GM12878 (cell line): Measurements from ENCODE around the gene OR5AR1. TPM values are rescaled to one million over a fixed set of nuclear protein-coding genes. Genes with fewer than 3 reads are reported as not detected.
A peak's percentile ranks its signal among the peaks of the same experiment; 100 is the strongest.

ENCODE experiments used
- ATAC-seq: fragments of 200-7000 bp; cut with Tn5 transposase; 3 replicates; pipeline ENCODE4 v1.9.1; 2020; ENCODE audit warnings: mild to moderate bottlenecking, moderate library complexity
- BruUV-seq: library from RNA; stranded (reverse); fragments of 400-500 nt; replicated peaks from 2 replicates; lab custom pipeline; 2021; lab: Mats Ljungman, UMichigan
- CTCF ChIA-PET: fragments of 300-600 bp; sonication (Branson Sonifier 250); formaldehyde crosslinking; extraction: SDS; loops from one replicate; lab custom pipeline; 2021; ENCODE audit warnings: inconsistent platforms; lab: Yijun Ruan, JAX
- POLR2A ChIA-PET: fragments of 350-600 bp; formaldehyde crosslinking; extraction: SDS; loops from one replicate; lab custom pipeline; 2021; ENCODE audit warnings: inconsistent platforms; lab: Charles Lee
- RAD21 ChIA-PET: fragments of 300-600 bp; sonication (Branson Sonifier 250); formaldehyde crosslinking; loops from one replicate; lab custom pipeline; 2023; ENCODE audit warnings: antibody characterized with exemption; ENCODE audit not compliant: unreplicated experiment; lab: Charles Lee
- SMC1A ChIA-PET: fragments of 300-600 bp; sonication (Branson Sonifier 250); formaldehyde crosslinking; loops from one replicate; lab custom pipeline; 2023; ENCODE audit not compliant: unreplicated experiment, uncharacterized antibody; lab: Charles Lee
- DNase-seq: peaks from one replicate; pipeline ENCODE4 v3.0.0-alpha.2; 2011; ENCODE audit warnings: low read depth, low spot score
- FAIRE-seq: peaks from 3 replicates; lab custom pipeline; 2011; peaks lifted over from hg19 to GRCh38; lab: Jason Lieb, UNC
- H2AFZ ChIP-seq: 2 replicates; pipeline ENCODE4 v1.6.0; 2011; ENCODE audit warnings: low read depth, low read length, control low read depth; ENCODE audit not compliant: control insufficient read depth
- H3K27ac ChIP-seq: 2 replicates; pipeline ENCODE4 v1.5.1; 2011; ENCODE audit warnings: control low read depth; ENCODE audit not compliant: control insufficient read depth, insufficient read depth
- H3K27me3 ChIP-seq, 2 experiments: replicated peaks in 1 of 2; 2 replicates each; pipeline versions ENCODE4 v1.6.0 to v1.6.1; 2011; ENCODE audit warnings: low read length in 1 of 2; ENCODE audit not compliant: control insufficient read depth in 2 of 2, insufficient read depth in 2 of 2
- H3K36me3 ChIP-seq, 2 experiments: 2 replicates each; pipeline ENCODE4 v1.5.1; 2011; ENCODE audit warnings: low read length in 1 of 2; ENCODE audit not compliant: control insufficient read depth in 2 of 2, insufficient read depth in 2 of 2
- H3K4me1 ChIP-seq: 2 replicates; pipeline ENCODE4 v1.6.1; 2011; ENCODE audit warnings: mild to moderate bottlenecking, low read length, moderate library complexity, mixed read lengths; ENCODE audit not compliant: control insufficient read depth, insufficient read depth
- H3K4me2 ChIP-seq: 2 replicates; pipeline ENCODE4 v1.6.0; 2011; ENCODE audit warnings: control low read depth; ENCODE audit not compliant: control insufficient read depth, insufficient read depth
- H3K4me3 ChIP-seq: fragments of 200-600 bp; sonication (generic); 2 replicates; pipeline ENCODE4 v1.5.1; 2016
- H3K79me2 ChIP-seq: 2 replicates; pipeline ENCODE4 v1.6.0; 2011; ENCODE audit warnings: low read length; ENCODE audit not compliant: control insufficient read depth, insufficient read depth
- H3K9ac ChIP-seq: 2 replicates; pipeline ENCODE4 v1.8.0; 2011; ENCODE audit warnings: low read length, control low read depth, mixed read lengths; ENCODE audit not compliant: control insufficient read depth, insufficient read depth
- H3K9me3 ChIP-seq: replicated peaks from 3 replicates; pipeline ENCODE4 v1.5.1; 2011; ENCODE audit warnings: mild to moderate bottlenecking, low read length; ENCODE audit not compliant: control insufficient read depth, insufficient read depth
- H4K20me1 ChIP-seq: 2 replicates; pipeline ENCODE4 v1.6.0; 2011; ENCODE audit not compliant: control insufficient read depth, insufficient read depth
- BCL11A ChIP-seq: IDR thresholded peaks from 2 replicates; pipeline ENCODE4 v1.6.1; 2011; ENCODE audit warnings: low read depth, low read length
- CBX5 ChIP-seq: sonication (generic); IDR thresholded peaks from 2 replicates; pipeline ENCODE4 v1.6.1; 2016; ENCODE audit warnings: low read depth, moderate library complexity, mild to moderate bottlenecking, inconsistent platforms
- EGR1 ChIP-seq, 2 experiments: IDR thresholded peaks; 1 replicate in 1 of 2; 2 replicates in 1 of 2; pipeline ENCODE4 v1.6.1; 2011 to 2012; ENCODE audit warnings: low read depth in 2 of 2, low read length in 2 of 2, borderline replicate concordance in 1 of 2, mild to moderate bottlenecking in 1 of 2, moderate library complexity in 1 of 2
- FOXK2 ChIP-seq: fragments of 450-650 bp; IDR thresholded peaks from 2 replicates; pipeline ENCODE4 v1.6.1; 2017; ENCODE audit warnings: mild to moderate bottlenecking, moderate library complexity
- IKZF2 ChIP-seq, 2 experiments: fragments of 450-650 bp; IDR thresholded peaks; 2 replicates each; pipeline ENCODE4 v1.6.1; 2017; ENCODE audit warnings: mild to moderate bottlenecking in 2 of 2, moderate library complexity in 2 of 2
- KLF5 ChIP-seq: fragments of 450-650 bp; IDR thresholded peaks from 2 replicates; pipeline ENCODE4 v1.6.1; 2014; ENCODE audit warnings: mild to moderate bottlenecking; ENCODE audit not compliant: partially characterized antibody
- PAX5 ChIP-seq: IDR thresholded peaks from 2 replicates; pipeline ENCODE4 v1.6.1; 2011; ENCODE audit warnings: low read depth, low read length, borderline replicate concordance
- POLR2AphosphoS2 ChIP-seq: IDR thresholded peaks from 2 replicates; pipeline ENCODE4 v1.6.1; 2011; ENCODE audit warnings: low read depth, mild to moderate bottlenecking, low read length, improper control_type of control experiment, moderate library complexity
- PRDM15 ChIP-seq: fragments of 450-650 bp; formaldehyde crosslinking; IDR thresholded peaks from 2 replicates; pipeline ENCODE4 v1.4.0; 2020; ENCODE audit warnings: mild to moderate bottlenecking, moderate library complexity
- RB1 ChIP-seq: fragments of 450-650 bp; formaldehyde crosslinking; IDR thresholded peaks from 2 replicates; pipeline ENCODE4 v1.6.1; 2017; ENCODE audit warnings: mild to moderate bottlenecking, borderline replicate concordance
- SPI1 ChIP-seq: IDR thresholded peaks from 2 replicates; pipeline ENCODE4 v1.6.1; 2011; ENCODE audit warnings: low read depth, mild to moderate bottlenecking, low read length, moderate library complexity, borderline replicate concordance; ENCODE audit not compliant: insufficient read depth
- STAT1 ChIP-seq: fragments of 450-650 bp; conservative IDR thresholded peaks from 2 replicates; pipeline ENCODE4 v1.6.1; 2014; ENCODE audit warnings: antibody characterized with exemption, mild to moderate bottlenecking
- TCF12 ChIP-seq: IDR thresholded peaks from 2 replicates; pipeline ENCODE4 v1.6.1; 2011; ENCODE audit warnings: low read depth, mild to moderate bottlenecking, low read length
- ZNF217 ChIP-seq: fragments of 450-650 bp; IDR thresholded peaks from 2 replicates; pipeline ENCODE4 v1.6.1; 2017; ENCODE audit warnings: antibody characterized with exemption, mild to moderate bottlenecking
- ZNF24 ChIP-seq: fragments of 450-650 bp; IDR thresholded peaks from 2 replicates; pipeline ENCODE4 v1.6.1; 2017; ENCODE audit warnings: antibody characterized with exemption, mild to moderate bottlenecking
- WGBS: methylation state at CpG from one replicate; pipeline ENCODE4 v1.1.6; 2016; ENCODE audit warnings: low lambda C conversion rate; ENCODE audit not compliant: insufficient replicate concordance, insufficient coverage; ENCODE audit errors: missing lambda C conversion rate; 5-methylcytosine and 5-hydroxymethylcytosine counted together
- in situ Hi-C: fragments of 300-500 bp; cut with MboI; formaldehyde crosslinking; loops from 9 replicates; pipeline ENCODE4 v1.14.3; 2018; ENCODE audit warnings: mixed read lengths
- intact Hi-C: fragments of 100-400 bp; cut with micrococcal nuclease; formaldehyde crosslinking; loops from one replicate; pipeline ENCODE4 v1.14.2; 2022; ENCODE audit not compliant: unreplicated experiment
- polyA plus RNA-seq, 11 experiments: library from polyadenylated mRNA; depleted of rRNA in 4 of 11; unstranded in 6 of 11; stranded (reverse) in 5 of 11; fragments of >200 nt; fragmentation: Nextera tagmentation in 4 of 11; fragmentation: Illumina TruSeq in 1 of 11; extraction: Ambion mirVana in 4 of 11; extraction: Trizol in 1 of 11; gene quantifications; 1 replicate in 1 of 11; 2 replicates in 10 of 11; pipeline versions ENCODE4 v1.2.1 to v1.2.3, GENCODE V29; 2011 to 2016; ENCODE audit warnings: inconsistent platforms in 2 of 11, missing spikeins in 2 of 11, low read depth in 1 of 11
- total RNA-seq, 4 experiments: library from RNA; depleted of rRNA in 3 of 4; stranded (reverse); fragments of >200 nt in 3 of 4; fragmentation: Illumina TruSeq in 1 of 4; extraction: Trizol in 1 of 4; gene quantifications; 2 replicates each; pipeline versions ENCODE4 v1.2.1 to v1.2.3, GENCODE V29; 2013 to 2021

The OR5AR1 gene
- total and polyA plus RNA-seq, 10 of the 15 experiments (the other 5 are each of a cell fraction or from before 2014, with no cell fraction given) = not detected

DNA sequence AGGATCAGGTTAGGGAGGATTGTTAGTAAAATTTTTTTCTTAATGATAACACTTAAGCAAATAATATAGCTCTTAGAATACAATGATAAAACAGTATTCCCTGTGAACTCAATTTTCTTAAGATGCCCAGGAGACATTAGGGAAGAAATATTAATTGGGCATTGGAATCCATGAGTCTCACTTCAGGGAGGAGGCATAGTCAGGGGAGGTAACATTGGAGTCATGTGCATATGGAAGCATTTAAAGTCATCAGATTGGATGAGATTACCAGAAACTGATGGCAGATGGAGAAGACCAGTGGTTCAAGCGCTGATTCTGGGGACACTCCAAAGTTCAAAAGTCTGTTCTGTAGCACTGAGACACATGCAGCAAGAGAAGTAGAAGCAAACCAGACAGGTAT is 35.3 kb downstream of the OR5AR1 start, which contains the start of gene OR9G1:
OR9G1 (plus strand) TSS at position 301 of the 400 bp plus-strand sequence. CDS start 1,293 bp downstream, outside the sequence.
- no TSS peak for BruUV-seq
- DNase-seq = no peak
- Histone ChIP-seq H3K9me3 (no peaks in the 10 kb centered on the region), H2AFZ (no peak within 1 kb of the TSS), H3K79me2 (no peaks in the 10 kb centered on the region), H3K9ac (no peak within 1 kb of the TSS), H3K27ac (no peak within 1 kb of the TSS), H3K4me2 (no peak within 1 kb of the TSS), H3K4me1 (no peaks in the 10 kb centered on the region), H4K20me1 (no peaks in the 10 kb centered on the region), H3K4me3 (no peak within 1 kb of the TSS), H3K27me3 (no peaks in the 10 kb centered on the region), H3K36me3 (no peaks in the 10 kb centered on the region)
- ChIA-PET SMC1A (no interaction called here), POLR2A (no interaction called here), RAD21 (no interaction called here), CTCF (no interaction called here)
- in situ Hi-C loops = no loop called here
- intact Hi-C loops = no loop called here
- TF ChIP-seq FOXK2 (no peak), IKZF2 (IDR thresholded peaks at IDR 0.05) (no peak)
- FAIRE-seq = no peak
- 33% methylated on average over 1 of the region's 1 CpG for WGBS
- no peak for ATAC-seq

DNA sequence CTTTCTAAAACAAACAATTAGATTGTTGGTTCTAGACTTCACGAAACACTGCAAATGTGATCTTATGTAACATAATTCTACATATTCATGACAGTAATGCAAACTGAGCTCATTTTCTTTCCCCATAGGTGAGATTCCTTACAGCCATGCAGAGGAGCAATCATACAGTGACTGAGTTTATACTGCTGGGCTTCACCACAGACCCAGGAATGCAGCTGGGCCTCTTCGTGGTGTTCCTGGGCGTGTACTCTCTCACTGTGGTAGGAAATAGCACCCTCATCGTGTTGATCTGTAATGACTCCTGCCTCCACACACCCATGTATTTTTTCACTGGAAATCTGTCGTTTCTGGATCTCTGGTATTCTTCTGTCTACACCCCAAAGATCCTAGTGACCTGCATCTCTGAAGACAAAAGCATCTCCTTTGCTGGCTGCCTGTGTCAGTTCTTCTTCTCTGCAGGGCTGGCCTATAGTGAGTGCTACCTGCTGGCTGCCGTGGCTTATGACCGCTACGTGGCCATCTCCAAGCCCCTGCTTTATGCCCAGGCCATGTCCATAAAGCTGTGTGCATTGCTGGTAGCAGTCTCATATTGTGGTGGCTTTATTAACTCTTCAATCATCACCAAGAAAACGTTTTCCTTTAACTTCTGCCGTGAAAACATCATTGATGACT is 36.9 kb downstream of the OR5AR1 start:
- RAD21 ChIA-PET = no interaction called here
- TF ChIP-seq BCL11A (no peak), EGR1 (IDR thresholded peaks at IDR 0.05; ENCODE audit: borderline replicate concordance in 1 of 2, low read depth in 2 of 2, low read length in 2 of 2) (no peak), PAX5 (no peak), POLR2AphosphoS2 (no peak), ZNF24 (no peak), PRDM15 (CRISPR knock-in tag) (no peak), SPI1 (no peak), TCF12 (no peak), FOXK2 (no peak), KLF5 (no peak), RB1 (no peak), ZNF217 (no peak), STAT1 (no peak), IKZF2 (IDR thresholded peaks at IDR 0.05) (no peak), CBX5 (no peak)

More for the DNA sequence above, 36.9 kb downstream of the OR5AR1 start:
- WGBS = 5% methylated on average over 10 of the region's 10 CpGs
- Histone ChIP-seq H3K4me1 (no peaks in the 10 kb centered on the region), H3K4me3 (no peak overlapping the region), H3K9ac (no peak overlapping the region), H3K9me3 (no peaks in the 10 kb centered on the region), H3K4me2 (no peak overlapping the region), H2AFZ (no peak overlapping the region), H4K20me1 (no peaks in the 10 kb centered on the region), H3K27ac (no peak overlapping the region), H3K27me3 (no peaks in the 10 kb centered on the region), H3K79me2 (no peaks in the 10 kb centered on the region), H3K36me3 (no peaks in the 10 kb centered on the region)
- ChIA-PET SMC1A (no interaction called here), CTCF (no interaction called here), POLR2A (no interaction called here)
- in situ Hi-C loops (no loop called here), intact Hi-C loops (no loop called here)
- ATAC-seq = peak; percentile 41
- no peak for DNase-seq
- no TSS peak for BruUV-seq
- FAIRE-seq = no peak
